ENCODE data around the gene HINT2.

Gene HINT2

GRCh38 chr9:35771943-35772342, 42.9 kb downstream of the HINT2 start:
- DNase-seq = no peak

- DNase-seq = no peak
These were observed 43.3 kb downstream of the HINT2 start for GRCh38 chr9:35771534-35771933.

GRCh38 chr9:35771075-35771433, 43.8 kb downstream of the HINT2 start:
- no peak for DNase-seq

GRCh38 chr9:35769763-35770162, 45.1 kb downstream of the HINT2 start:
- DNase-seq = no peak

GRCh38 chr9:35767458-35767857, 47.4 kb downstream of the HINT2 start:
- no peak for DNase-seq

- DNase-seq = no peak
These were observed 47.8 kb downstream of the HINT2 start for GRCh38 chr9:35766997-35767396.

- no peak for DNase-seq
These were observed 51.0 kb downstream of the HINT2 start for GRCh38 chr9:35763803-35764202.

GRCh38 chr9:35763181-35763580, 51.7 kb downstream of the HINT2 start:
- no peak for DNase-seq

All from stimulated activated CD4-positive, alpha-beta T cell treated with anti-CD3 and anti-CD28 coated beads, Interleukin-15, amount 100 ng/mL, for 24 hours (primary cell).